Thymus (tissue), 11 donors: ENCODE results near the gene HELZ. TPM values are rescaled to one million over a fixed set of nuclear protein-coding genes. Genes with fewer than 3 reads are reported as not detected.
A peak's percentile ranks its signal among the peaks of the same experiment; 100 is the strongest.

ENCODE experiments used
- DNase-seq, 9 donors: peaks; one replicate each; pipeline ENCODE4 v3.0.0-alpha.2; 2013; ENCODE audit warnings: low spot score in 9 of 9, low read depth in 6 of 9, missing footprints in 1 of 9
- H3K27ac ChIP-seq, 2 donors: one replicate each; pipeline ENCODE4 v1.5.1; 2013; ENCODE audit warnings: control low read depth in 1 of 2, low read depth in 1 of 2, low read length in 1 of 2, mild to moderate bottlenecking in 1 of 2, moderate library complexity in 1 of 2
- H3K27me3 ChIP-seq, 2 donors: one replicate each; pipeline ENCODE4 v1.5.1; 2013; ENCODE audit warnings: low read length in 1 of 2; ENCODE audit not compliant: control insufficient read depth in 2 of 2, insufficient read depth in 1 of 2
- H3K36me3 ChIP-seq, 2 donors: one replicate each; pipeline ENCODE4 v1.5.1; 2013; ENCODE audit warnings: low read length in 1 of 2, mild to moderate bottlenecking in 1 of 2, moderate library complexity in 1 of 2; ENCODE audit not compliant: control insufficient read depth in 2 of 2, insufficient read depth in 2 of 2
- H3K4me1 ChIP-seq, 2 donors: one replicate each; pipeline ENCODE4 v1.5.1; 2013; ENCODE audit warnings: low read length in 2 of 2; ENCODE audit not compliant: control insufficient read depth in 2 of 2, insufficient read depth in 2 of 2
- H3K4me3 ChIP-seq, 2 donors: one replicate each; pipeline ENCODE4 v1.5.1; 2013; ENCODE audit warnings: low read length in 2 of 2, control low read depth in 1 of 2, mild to moderate bottlenecking in 1 of 2
- H3K9me3 ChIP-seq, 2 donors: one replicate each; pipeline ENCODE4 v1.5.1; 2013; ENCODE audit warnings: low read length in 1 of 2, mild to moderate bottlenecking in 1 of 2; ENCODE audit not compliant: control insufficient read depth in 2 of 2, insufficient read depth in 1 of 2
- WGBS: extraction: QIAGEN DNeasy Blood & Tissue Kit; methylation state at CpG from one replicate; pipeline ENCODE4 v1.1.7; 2013; 5-methylcytosine and 5-hydroxymethylcytosine counted together
- polyA plus RNA-seq: library from polyadenylated mRNA; stranded (reverse); fragments of 200-250 nt; gene quantifications from one replicate; pipeline ENCODE4 v1.2.3, GENCODE V29; 2013
- total RNA-seq: library from RNA; stranded (reverse); fragments of 120-200 nt; gene quantifications from one replicate; pipeline ENCODE4 v1.2.4, GENCODE V29; 2013
- donor health status: healthy.

Gene HELZ
- total and polyA plus RNA-seq, 2 donors = 8.2 to 27.5 TPM

- H3K36me3 ChIP-seq = peaks cover 7 to 39% of the 10 kb centered on the region in 2 donors
- DNase-seq = peak in 1 of 9 donors; percentile 13
- H3K4me3 ChIP-seq = no peak overlapping the region
- no peaks in the 10 kb centered on the region for H3K4me1 ChIP-seq
- no peaks in the 10 kb centered on the region for H3K9me3 ChIP-seq
- no peak overlapping the region for H3K27ac ChIP-seq
- no peaks in the 10 kb centered on the region for H3K27me3 ChIP-seq
Measured at GRCh38 chr17:67157732-67158639, 87.0 kb downstream of the HELZ start.

GRCh38 chr17:67156269-67157199 lies 88.5 kb downstream of the HELZ start:
- Histone ChIP-seq H3K9me3 (no peaks in the 10 kb centered on the region), H3K36me3 (peaks cover 18 to 39% of the 10 kb centered on the region in 2 donors), H3K4me1 (no peaks in the 10 kb centered on the region), H3K4me3 (no peak overlapping the region), H3K27ac (no peak overlapping the region), H3K27me3 (no peaks in the 10 kb centered on the region)
- WGBS = 90% methylated on average over 9 of the region's 9 CpGs
- no peak for DNase-seq

GRCh38 chr17:67152824-67153223 lies 92.2 kb downstream of the HELZ start:
- Histone ChIP-seq H3K4me3 (no peak overlapping the region), H3K36me3 (peaks cover 23 to 45% of the 10 kb centered on the region in 2 donors), H3K27me3 (no peaks in the 10 kb centered on the region), H3K9me3 (no peaks in the 10 kb centered on the region), H3K4me1 (no peaks in the 10 kb centered on the region), H3K27ac (no peak overlapping the region)
- WGBS = 98% methylated on average over 2 of the region's 2 CpGs
- no peak for DNase-seq

- no peak for DNase-seq
- Histone ChIP-seq H3K27ac (no peak overlapping the region), H3K36me3 (peaks cover 30 to 49% of the 10 kb centered on the region in 2 donors), H3K4me1 (no peaks in the 10 kb centered on the region), H3K9me3 (no peaks in the 10 kb centered on the region), H3K4me3 (no peak overlapping the region), H3K27me3 (no peaks in the 10 kb centered on the region)
- WGBS = 77% methylated on average over 2 of the region's 2 CpGs
Measured at GRCh38 chr17:67151717-67152116, 93.3 kb downstream of the HELZ start.

- Histone ChIP-seq H3K4me3 (no peak overlapping the region), H3K27me3 (no peaks in the 10 kb centered on the region), H3K9me3 (no peaks in the 10 kb centered on the region), H3K36me3 (peaks cover 30 to 56% of the 10 kb centered on the region in 2 donors), H3K4me1 (no peaks in the 10 kb centered on the region), H3K27ac (no peak overlapping the region)
- DNase-seq = no peak
- WGBS = 97% methylated on average over 3 of the region's 3 CpGs
Measured at GRCh38 chr17:67150826-67151225, 94.2 kb downstream of the HELZ start.

- DNase-seq = no peak
- Histone ChIP-seq H3K27me3 (no peaks in the 10 kb centered on the region), H3K4me3 (no peak overlapping the region), H3K36me3 (peaks cover 36 to 70% of the 10 kb centered on the region in 2 donors), H3K4me1 (no peaks in the 10 kb centered on the region), H3K9me3 (no peaks in the 10 kb centered on the region), H3K27ac (no peak overlapping the region)
- 98% methylated on average over 6 of the region's 6 CpGs for WGBS
Measured at GRCh38 chr17:67148352-67148751, 96.6 kb downstream of the HELZ start.

- DNase-seq = no peak
- Histone ChIP-seq H3K27ac (no peak overlapping the region), H3K9me3 (peaks cover 0 to 3% of the 10 kb centered on the region in 2 donors), H3K36me3 (peaks cover 23 to 66% of the 10 kb centered on the region in 2 donors), H3K4me1 (no peaks in the 10 kb centered on the region), H3K4me3 (no peak overlapping the region), H3K27me3 (no peaks in the 10 kb centered on the region)
- whole genome bisulfite sequencing = 96% methylated on average over 4 of the region's 4 CpGs
Measured at GRCh38 chr17:67145183-67145805, 99.7 kb downstream of the HELZ start.

- Histone ChIP-seq H3K27ac (no peak overlapping the region), H3K4me1 (no peaks in the 10 kb centered on the region), H3K9me3 (peaks cover 0 to 3% of the 10 kb centered on the region in 2 donors), H3K27me3 (no peaks in the 10 kb centered on the region), H3K36me3 (peaks cover 35 to 60% of the 10 kb centered on the region in 2 donors), H3K4me3 (no peak overlapping the region)
- no peak for DNase-seq
- over 99% methylated on average over 5 of the region's 5 CpGs for WGBS
Measured at GRCh38 chr17:67143318-67143717, 101.7 kb downstream of the HELZ start.
